B cell (primary cell): ENCODE data around the gene HIRIP3.

Experiments used
- CTCF ChIP-seq: fragments of 200-600 bp; IDR thresholded peaks from one replicate; pipeline ENCODE4 v1.8.0; 2022; ENCODE audit warnings: antibody characterized with exemption, mild to moderate bottlenecking
- EZH2 ChIP-seq: IDR thresholded peaks from 2 replicates; pipeline ENCODE4 v1.6.1; 2012; ENCODE audit warnings: borderline replicate concordance, low read depth, mild to moderate bottlenecking, moderate library complexity, low read length; ENCODE audit not compliant: insufficient read depth, poor library complexity, severe bottlenecking

GRCh38 chr16:30006095-30006473 is 10.7 kb upstream of the HIRIP3 start:
- TF ChIP-seq CTCF (no peak), EZH2 (no peak)
